ENCODE results near the gene PDZD2. TPM values are rescaled to one million over a fixed set of nuclear protein-coding genes. Genes with fewer than 3 reads are reported as not detected.

PDZD2 gene
- total and polyA plus RNA-seq, 8 donors = under 0.01 to 61.3 (median 5.8) TPM

DNA sequence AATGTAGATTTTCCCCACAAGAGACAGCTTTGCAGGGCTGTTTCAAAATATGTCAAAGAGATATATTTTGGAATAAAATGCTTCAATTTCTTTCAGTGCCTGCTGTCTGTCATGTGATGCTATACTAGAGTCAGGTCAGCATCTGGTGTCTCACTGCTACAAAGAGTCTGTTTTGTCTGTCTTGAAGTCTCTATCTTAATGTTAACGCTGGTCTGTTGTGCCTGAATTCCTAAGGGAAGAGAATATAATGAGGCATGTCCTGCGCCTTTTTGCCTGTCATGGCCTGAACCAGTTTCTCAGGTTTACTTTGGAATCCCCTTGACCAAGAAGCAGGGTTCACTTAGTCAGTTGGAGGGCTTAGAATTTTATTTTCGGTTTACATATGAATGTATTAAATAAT, 176.4 kb downstream of the PDZD2 start:
- Histone ChIP-seq H3K27me3 (no peaks in the 10 kb centered on the region), H3K4me1 (no peaks in the 10 kb centered on the region), H3K36me3 (no peaks in the 10 kb centered on the region), H3K9me3 (no peaks in the 10 kb centered on the region), H3K27ac (no peak overlapping the region), H3K4me3 (no peak overlapping the region)
- TF ChIP-seq POLR2AphosphoS5 (IDR thresholded peaks at IDR 0.05) (no peak), POLR2A (IDR thresholded peaks at IDR 0.05) (no peak), EP300 (IDR thresholded peaks at IDR 0.05) (no peak)
- TF ChIP-seq, protein P1, sequence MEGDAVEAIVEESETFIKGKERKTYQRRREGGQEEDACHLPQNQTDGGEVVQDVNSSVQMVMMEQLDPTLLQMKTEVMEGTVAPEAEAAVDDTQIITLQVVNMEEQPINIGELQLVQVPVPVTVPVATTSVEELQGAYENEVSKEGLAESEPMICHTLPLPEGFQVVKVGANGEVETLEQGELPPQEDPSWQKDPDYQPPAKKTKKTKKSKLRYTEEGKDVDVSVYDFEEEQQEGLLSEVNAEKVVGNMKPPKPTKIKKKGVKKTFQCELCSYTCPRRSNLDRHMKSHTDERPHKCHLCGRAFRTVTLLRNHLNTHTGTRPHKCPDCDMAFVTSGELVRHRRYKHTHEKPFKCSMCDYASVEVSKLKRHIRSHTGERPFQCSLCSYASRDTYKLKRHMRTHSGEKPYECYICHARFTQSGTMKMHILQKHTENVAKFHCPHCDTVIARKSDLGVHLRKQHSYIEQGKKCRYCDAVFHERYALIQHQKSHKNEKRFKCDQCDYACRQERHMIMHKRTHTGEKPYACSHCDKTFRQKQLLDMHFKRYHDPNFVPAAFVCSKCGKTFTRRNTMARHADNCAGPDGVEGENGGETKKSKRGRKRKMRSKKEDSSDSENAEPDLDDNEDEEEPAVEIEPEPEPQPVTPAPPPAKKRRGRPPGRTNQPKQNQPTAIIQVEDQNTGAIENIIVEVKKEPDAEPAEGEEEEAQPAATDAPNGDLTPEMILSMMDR (IDR thresholded peaks at IDR 0.05) = no peak
- 69 to 78% (median 71%) methylated on average over 3 of the region's 3 CpGs for WGBS, 5 donors
- intact Hi-C loops (cut with DNase I; ENCODE audit: low total_unique reads) = no loop called here
- DNase-seq = no peak

DNA sequence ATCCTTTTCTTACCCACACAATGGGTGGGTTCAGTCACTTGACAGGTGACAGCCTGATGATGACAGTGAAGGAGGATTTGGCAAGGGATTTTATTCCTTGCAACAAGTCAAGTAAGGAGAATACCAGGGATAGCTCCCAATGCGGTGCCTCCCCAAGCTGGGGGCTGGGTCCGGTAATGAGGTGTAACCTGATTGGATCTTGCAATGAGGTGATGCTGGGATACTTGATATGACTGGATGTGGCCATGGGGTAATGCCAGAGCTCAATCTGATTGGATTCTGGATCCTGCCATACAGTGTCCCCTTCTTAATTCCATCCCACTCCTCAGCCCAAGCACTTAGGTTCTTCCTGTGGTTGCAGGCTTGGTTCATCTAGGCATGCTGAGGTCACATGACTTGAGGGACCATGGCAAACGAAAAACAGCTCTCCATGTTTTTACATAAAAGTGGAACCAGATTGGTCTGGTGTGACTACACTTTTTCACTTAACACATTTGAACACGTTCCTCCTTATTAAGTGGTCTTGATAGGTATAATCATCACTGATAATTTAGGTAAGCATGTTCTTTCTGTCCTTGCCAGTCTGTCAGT, 181.1 kb downstream of the PDZD2 start:
- H3K27me3 ChIP-seq = no peaks in the 10 kb centered on the region

DNA sequence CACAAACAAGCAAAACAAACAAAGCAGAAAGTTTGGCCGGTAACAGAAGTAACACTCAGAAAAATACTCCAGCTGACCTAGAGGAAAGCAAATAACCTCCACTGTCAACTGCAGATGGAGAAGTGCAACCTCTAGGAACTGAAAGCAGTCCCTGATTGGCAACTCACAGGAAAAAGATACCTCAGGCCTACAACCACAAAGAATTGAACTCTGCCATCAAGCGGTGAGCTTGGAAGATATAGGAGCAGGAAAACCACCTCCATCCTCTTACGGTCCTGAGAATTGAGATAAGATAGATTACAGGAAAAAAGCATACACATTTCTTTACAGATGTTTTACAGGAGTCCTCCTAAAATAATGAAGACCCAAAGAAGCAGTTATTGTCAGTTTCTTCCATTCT, 184.5 kb downstream of the PDZD2 start:
- Histone ChIP-seq H3K36me3 (no peaks in the 10 kb centered on the region), H3K9me3 (peaks cover 1 to 4% (median 2%) of the 10 kb centered on the region in 4 donors), H3K4me3 (no peak overlapping the region), H3K4me1 (no peaks in the 10 kb centered on the region), H3K27me3 (no peaks in the 10 kb centered on the region), H3K27ac (no peak overlapping the region)
- TF ChIP-seq EP300 (IDR thresholded peaks at IDR 0.05) (no peak), POLR2A (IDR thresholded peaks at IDR 0.05) (no peak), POLR2AphosphoS5 (IDR thresholded peaks at IDR 0.05) (no peak)
- TF ChIP-seq, protein P1 (IDR thresholded peaks at IDR 0.05) = no peak
- no peak for DNase-seq
- intact Hi-C loops (cut with DNase I; ENCODE audit: low total_unique reads) = loop anchor here (5.0 kb wide), 1 partner anchor 264 kb away; no protein-coding TSS in a partner anchor
- WGBS, 5 donors = 14 to 41% (median 24%) methylated on average over 3 of the region's 3 CpGs

More for the DNA sequence above, 181.1 kb downstream of the PDZD2 start:
- H3K9me3 ChIP-seq = no peaks in the 10 kb centered on the region
- 64 to 75% (median 66%) methylated on average over 4 of the region's 4 CpGs for WGBS, 5 donors
- no peaks in the 10 kb centered on the region for H3K4me1 ChIP-seq
- intact Hi-C loops (cut with DNase I; ENCODE audit: low total_unique reads) = loop anchor here (5.0 kb wide), 1 partner anchor 267 kb away; no protein-coding TSS in a partner anchor
- H3K36me3 ChIP-seq = no peaks in the 10 kb centered on the region
- TF ChIP-seq POLR2AphosphoS5 (IDR thresholded peaks at IDR 0.05) (no peak), POLR2A (IDR thresholded peaks at IDR 0.05) (no peak), EP300 (IDR thresholded peaks at IDR 0.05) (no peak)
- TF ChIP-seq, protein P1 (IDR thresholded peaks at IDR 0.05) = no peak
- no peak overlapping the region for H3K4me3 ChIP-seq
- DNase-seq = no peak
- no peak overlapping the region for H3K27ac ChIP-seq

DNA sequence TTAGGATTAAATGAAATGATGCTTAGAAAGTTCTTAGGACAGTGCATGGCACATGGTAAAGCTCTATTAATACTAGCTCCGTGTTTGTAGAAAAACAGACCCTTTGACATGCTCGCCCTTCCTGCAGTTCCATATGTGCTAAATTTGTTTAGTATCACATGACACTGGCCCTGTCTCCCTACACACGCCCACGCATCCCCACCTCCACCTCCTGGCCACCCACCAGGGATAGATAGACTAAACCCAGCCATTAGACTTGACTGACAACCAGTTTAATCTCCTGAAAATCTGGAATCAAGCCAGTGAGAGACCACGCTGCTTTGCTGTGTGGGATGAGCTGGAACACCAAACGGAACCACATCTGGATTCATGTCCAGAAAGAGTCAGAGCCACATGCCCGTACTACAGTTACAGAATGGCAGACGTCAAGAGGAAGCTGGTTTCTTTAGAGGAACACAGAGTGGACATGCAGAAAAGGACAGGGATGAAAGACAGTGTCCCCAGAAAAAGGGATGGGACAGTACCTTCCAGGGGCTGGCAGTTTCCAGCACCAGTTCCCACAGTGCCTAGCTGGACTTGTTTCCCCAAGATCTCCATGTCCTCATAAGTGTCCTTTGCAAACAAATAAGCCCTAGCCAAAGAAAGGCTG, 186.1 kb downstream of the PDZD2 start:
- 36 to 53% (median 41%) methylated on average over 8 of the region's 8 CpGs for WGBS, 5 donors
- no peaks in the 10 kb centered on the region for H3K36me3 ChIP-seq
- H3K27me3 ChIP-seq = no peaks in the 10 kb centered on the region
- H3K9me3 ChIP-seq = peaks cover 5 to 12% (median 10%) of the 10 kb centered on the region in 4 donors
- H3K27ac ChIP-seq = no peak overlapping the region
- no peak for TF ChIP-seq EP300 (IDR thresholded peaks at IDR 0.05)
- TF ChIP-seq POLR2A (IDR thresholded peaks at IDR 0.05) = no peak
- TF ChIP-seq, protein P1 (IDR thresholded peaks at IDR 0.05) = no peak
- TF ChIP-seq POLR2AphosphoS5 (IDR thresholded peaks at IDR 0.05) = no peak
- intact Hi-C loops (cut with DNase I; ENCODE audit: low total_unique reads) = loop anchor here (5.0 kb wide), 2 partner anchors 252 to 262 kb away; no protein-coding TSS in a partner anchor
- H3K4me3 ChIP-seq = no peak overlapping the region
- no peak for DNase-seq
- no peaks in the 10 kb centered on the region for H3K4me1 ChIP-seq

All from stomach (tissue), 9 donors.